Heart right ventricle (tissue), 16 donors: Measurements from ENCODE around the gene ZNF487. TPM values are rescaled to one million over a fixed set of nuclear protein-coding genes. Genes with fewer than 3 reads are reported as not detected.
A peak's percentile ranks its signal among the peaks of the same experiment; 100 is the strongest.

Experiments
- ATAC-seq, 8 donors: fragments of 200-7000 bp; cut with Tn5 transposase; one replicate each; pipeline ENCODE4 v1.9.1; 2020; ENCODE audit warnings: mild to moderate bottlenecking in 8 of 8, moderate library complexity in 8 of 8, moderate number of reproducible peaks in 1 of 8
- DNase-seq, 2 donors: peaks; one replicate each; pipeline ENCODE4 v3.0.0-alpha.2; 2020
- H3K27ac ChIP-seq, 10 donors: fragments of 200-600 bp; sonication (generic) in 2 of 10; one replicate each; pipeline versions ENCODE4 v1.5.0 to v1.8.0; 2020 to 2022; ENCODE audit warnings: mild to moderate bottlenecking in 3 of 10
- H3K27me3 ChIP-seq, 7 donors: fragments of 200-600 bp; one replicate each; pipeline ENCODE4 v1.8.0; 2021 to 2022; ENCODE audit warnings: mild to moderate bottlenecking in 2 of 7
- H3K36me3 ChIP-seq, 9 donors: fragments of 200-600 bp; sonication (generic) in 1 of 9; one replicate each; pipeline versions ENCODE4 v1.5.0 to v1.8.0; 2020 to 2022; ENCODE audit warnings: mild to moderate bottlenecking in 2 of 9
- H3K4me1 ChIP-seq, 9 donors: fragments of 200-600 bp; sonication (generic) in 1 of 9; one replicate each; pipeline versions ENCODE4 v1.5.0 to v1.8.0; 2020 to 2022; ENCODE audit warnings: mild to moderate bottlenecking in 4 of 9
- H3K4me3 ChIP-seq, 10 donors: fragments of 200-600 bp; sonication (generic) in 2 of 10; one replicate each; pipeline versions ENCODE4 v1.5.0 to v1.8.0; 2020 to 2022; ENCODE audit warnings: mild to moderate bottlenecking in 7 of 10, moderate library complexity in 2 of 10
- H3K9me3 ChIP-seq, 11 donors: fragments of 200-600 bp in 10 of 11; sonication (generic) in 2 of 11; one replicate each; pipeline versions ENCODE4 v1.5.0 to v1.8.0; 2013 to 2022; ENCODE audit warnings: mild to moderate bottlenecking in 2 of 11, control low read depth in 1 of 11, moderate library complexity in 1 of 11
- CTCF ChIP-seq, 9 donors: fragments of 200-600 bp; sonication (generic) in 2 of 9; IDR thresholded peaks; one replicate each; pipeline versions ENCODE4 v1.5.0 to v1.8.0; 2021 to 2022; ENCODE audit warnings: antibody characterized with exemption in 9 of 9, mild to moderate bottlenecking in 5 of 9, moderate library complexity in 1 of 9
- WGBS, 2 donors: extraction: QIAGEN DNeasy Blood & Tissue Kit; methylation state at CpG; one replicate each; pipeline ENCODE4 v1.1.7; 2013; ENCODE audit warnings: inconsistent platforms in 1 of 2; 5-methylcytosine and 5-hydroxymethylcytosine counted together
- intact Hi-C, 10 donors: fragments of 100-400 bp; cut with DNase I; formaldehyde crosslinking; loops; one replicate each; pipeline versions ENCODE4 v1.11.1 to v1.14.2; 2022
- polyA plus RNA-seq, 2 donors: library from polyadenylated mRNA; stranded (reverse); fragments of 200-250 nt; gene quantifications; one replicate each; pipeline ENCODE4 v1.2.3, GENCODE V29; 2013
- total RNA-seq, 10 donors: library from RNA; stranded (reverse); fragmentation: NEBNext Ultra II Directional in 3 of 10; extraction: Animal tissue kit (Norgen Biotek cat#: 25700) in 3 of 10; gene quantifications; one replicate each; pipeline versions ENCODE4 v1.2.1 to v1.2.4, GENCODE V29; 2021 to 2023
- donor health status: Arrhythmogenic right ventricular cardiomyopathy.
- donor health status: ischemic (EF 13 %, LVEDD 7.1; RV severe dilation, severe dysfunction).
- donor health status: healthy with polysubstance abuse.
- donor health status: DM: no; HTN: yes; CAD: no.
- donor health status: DM: no; HTN: no; CAD: no.
- donor health status: ischemic (EF 25% LVEDD 6.9; RV normal size, moderate dysfunction).
- donor health status: ischemic (EF 25% LVEDD 5.7; RV mildly dilated, moderate dysfunction).
- donor health status: healthy.
- donor health status: DM: yes; HTN: yes; CAD: no.
- donor health status: Ischemic cardiomyopathy.
- donor health status: ischemic (EF 35%, LVEDD 5.7; RV mildly dilated, moderate dysfunction).
- donor health status: nonischemic (EF 11% LVEDD 7.7; RV severe dilation, severe dysfunction).
- donor health status: DM: yes; HTN: yes; CAD: no.
- donor health status: PGD.
- donor health status: ischemic (EF 29% LVEDD 5.4; RV normal size, mild dysfunction).
- donor health status: nonischemic (EF 23%, LVEDD 6.1; RV moderate dilation, normal function).

Gene ZNF487
- total and polyA plus RNA-seq, 12 donors: 1.6 to 4.3 (median 2.4) TPM

- 83 to 91% methylated on average over 3 of the region's 3 CpGs for WGBS, 2 donors
- intact Hi-C loops: loop anchor here in 2 of 10 donors (1.0 to 5.0 kb wide), 2 partner anchors 31 to 59 kb away; no protein-coding TSS in a partner anchor
- ATAC-seq (no peak), DNase-seq (no peak)
- Histone ChIP-seq H3K27me3 (no peaks in the 10 kb centered on the region), H3K36me3 (peaks cover 0 to 74% (median 36%) of the 10 kb centered on the region in 9 donors), H3K9me3 (no peaks in the 10 kb centered on the region), H3K27ac (peak overlapping the region in 2 of 10 donors; percentile 14 to 98), H3K4me1 (peaks cover 9 to 81% (median 51%) of the 10 kb centered on the region in 9 donors), H3K4me3 (no peak overlapping the region)
- TF ChIP-seq CTCF (IDR thresholded peaks at IDR 0.05): no peak
These were observed 43.1 kb upstream of the ZNF487 start for GRCh38 chr10:43393606-43394360.

- no peak for ATAC-seq
- 81 to 86% methylated on average over 6 of the region's 6 CpGs for WGBS, 2 donors
- intact Hi-C loops: loop anchor here in 4 of 10 donors (1.0 to 5.0 kb wide), 3 partner anchors 33 to 57 kb away; partner anchors contain the start of gene ZNF487 (in 3 of the 4)
- Histone ChIP-seq H3K36me3 (peaks cover 0 to 74% (median 30%) of the 10 kb centered on the region in 9 donors), H3K9me3 (no peaks in the 10 kb centered on the region), H3K27ac (peak overlapping the region in 3 of 10 donors; percentile 98 to 99 (median 99)), H3K27me3 (no peaks in the 10 kb centered on the region), H3K4me1 (peaks cover 9 to 84% (median 62%) of the 10 kb centered on the region in 9 donors), H3K4me3 (peak overlapping the region in 4 of 10 donors; percentile 74 to 85 (median 78))
- DNase-seq: no peak
- no peak for TF ChIP-seq CTCF (IDR thresholded peaks at IDR 0.05)
These were observed 42.0 kb upstream of the ZNF487 start for GRCh38 chr10:43394868-43395267.

- H3K4me1 ChIP-seq: peaks cover 9 to 84% (median 59%) of the 10 kb centered on the region in 9 donors
- DNase-seq: no peak
- peak overlapping the region; percentile 48 to 85 (median 74) for H3K4me3 ChIP-seq
- intact Hi-C loops: loop anchor here in 4 of 10 donors (2.0 to 5.0 kb wide), 3 partner anchors 25 to 42 kb away; partner anchors contain the start of gene ZNF487 (in 4 of the 4)
- no peaks in the 10 kb centered on the region for H3K9me3 ChIP-seq
- H3K36me3 ChIP-seq: peaks cover 0 to 74% (median 30%) of the 10 kb centered on the region in 9 donors
- peak in 4 of 8 donors; percentile 3 to 24 (median 20) for ATAC-seq
- no peaks in the 10 kb centered on the region for H3K27me3 ChIP-seq
- 8 to 10% methylated on average over 18 of the region's 18 CpGs for WGBS, 2 donors
- H3K27ac ChIP-seq: peak overlapping the region in 9 of 10 donors; percentile 95 to 99 (median 98)
- no peak for TF ChIP-seq CTCF (IDR thresholded peaks at IDR 0.05)
These were observed 41.3 kb upstream of the ZNF487 start for GRCh38 chr10:43395571-43396060.
